PC-9 (cell line): ENCODE data around the gene SCRN1. TPM values are rescaled to one million over a fixed set of nuclear protein-coding genes. Genes with fewer than 3 reads are reported as not detected.
A peak's percentile ranks its signal among the peaks of the same experiment; 100 is the strongest.

Experiments
- BruUV-seq: library from RNA; stranded (reverse); fragments of 400-500 nt; replicated peaks from 2 replicates; lab custom pipeline; 2021; lab: Mats Ljungman, UMichigan
- CTCF ChIA-PET: fragments of 300-600 bp; sonication (Branson Sonifier 250); formaldehyde crosslinking; loops from one replicate; lab custom pipeline; 2022; ENCODE audit warnings: antibody characterized with exemption; lab: Charles Lee
- POLR2A ChIA-PET: fragments of 300-600 bp; sonication (Branson Sonifier 250); formaldehyde crosslinking; loops from one replicate; lab custom pipeline; 2022; ENCODE audit warnings: antibody characterized with exemption; ENCODE audit not compliant: unreplicated experiment; lab: Charles Lee
- DNase-seq, 2 experiments: peaks; one replicate each; pipeline versions ENCODE4 v3.0.0 to v3.0.0-alpha.2; 2015 to 2022; ENCODE audit warnings: mixed read lengths in 1 of 2
- H2AFZ ChIP-seq: fragments of 200-600 bp; sonication (generic); 2 replicates; pipeline ENCODE4 v1.8.1; 2017; ENCODE audit warnings: antibody characterized with exemption
- H3F3A ChIP-seq: fragments of 200-600 bp; sonication (generic); 2 replicates; pipeline ENCODE4 v1.8.1; 2017; ENCODE audit warnings: antibody characterized with exemption, mild to moderate bottlenecking, low read depth; ENCODE audit not compliant: insufficient read depth
- H3K27ac ChIP-seq: fragments of 200-600 bp; sonication (generic); 2 replicates; pipeline ENCODE4 v1.6.1; 2016; ENCODE audit warnings: mixed run types
- H3K27me3 ChIP-seq: fragments of 200-600 bp; sonication (generic); 2 replicates; pipeline ENCODE4 v1.6.1; 2016; ENCODE audit warnings: low read depth, mixed run types; ENCODE audit not compliant: insufficient read depth
- H3K36me3 ChIP-seq: fragments of 200-600 bp; sonication (generic); 2 replicates; pipeline ENCODE4 v1.6.1; 2016; ENCODE audit warnings: low read depth, mixed run types
- H3K4me1 ChIP-seq: fragments of 200-600 bp; sonication (generic); replicated peaks from 2 replicates; pipeline ENCODE4 v1.6.1; 2016; ENCODE audit warnings: mixed run types; ENCODE audit not compliant: insufficient read depth
- H3K4me2 ChIP-seq: fragments of 200-600 bp; sonication (generic); 2 replicates; pipeline ENCODE4 v1.6.1; 2017; ENCODE audit warnings: mixed run types
- H3K4me3 ChIP-seq: fragments of 200-600 bp; sonication (generic); 2 replicates; pipeline ENCODE4 v1.6.1; 2016; ENCODE audit warnings: mixed run types
- H3K79me2 ChIP-seq: fragments of 200-600 bp; sonication (generic); 2 replicates; pipeline ENCODE4 v1.6.1; 2017; ENCODE audit warnings: low read depth, mixed run types
- H3K9me2 ChIP-seq: fragments of 200-600 bp; sonication (generic); 2 replicates; pipeline ENCODE4 v1.8.1; 2017; ENCODE audit warnings: mild to moderate bottlenecking; ENCODE audit not compliant: insufficient read depth
- H3K9me3 ChIP-seq: fragments of 200-600 bp; sonication (generic); 2 replicates; pipeline ENCODE4 v1.8.1; 2016; ENCODE audit warnings: low read depth; ENCODE audit not compliant: insufficient read depth
- H4K20me1 ChIP-seq: fragments of 200-600 bp; sonication (generic); 2 replicates; pipeline ENCODE4 v1.8.1; 2017; ENCODE audit not compliant: insufficient read depth
- CTCF ChIP-seq: fragments of 200-600 bp; sonication (generic); conservative IDR thresholded peaks from 2 replicates; pipeline ENCODE4 v1.6.1; 2017; ENCODE audit warnings: mixed run types, antibody characterized with exemption, mild to moderate bottlenecking, moderate library complexity
- EZH2 ChIP-seq: fragments of 200-600 bp; sonication (generic); IDR thresholded peaks from 2 replicates; pipeline ENCODE4 v1.8.0; 2017; ENCODE audit warnings: antibody characterized with exemption, low read depth
- intact Hi-C: fragments of 100-400 bp; cut with micrococcal nuclease; formaldehyde crosslinking; loops from one replicate; pipeline ENCODE4 v1.10.0; 2022; ENCODE audit not compliant: unreplicated experiment
- total RNA-seq: library from RNA; stranded (reverse); gene quantifications from 2 replicates; pipeline ENCODE4 v1.2.3, GENCODE V29; 2021

The SCRN1 gene
- total RNA-seq, 1 experiment from 2014 or later = 94.4 TPM

GRCh38 chr7:29879609-29880008 is 110.0 kb downstream of the SCRN1 start:
- Histone ChIP-seq H3K27me3 (no peaks in the 10 kb centered on the region), H3K79me2 (no peaks in the 10 kb centered on the region), H3F3A (no peaks in the 10 kb centered on the region), H3K4me1 (no peaks in the 10 kb centered on the region), H2AFZ (no peak overlapping the region), H3K36me3 (no peaks in the 10 kb centered on the region), H4K20me1 (no peaks in the 10 kb centered on the region), H3K9me3 (no peaks in the 10 kb centered on the region), H3K4me2 (no peak overlapping the region), H3K27ac (no peak overlapping the region), H3K9me2 (no peaks in the 10 kb centered on the region), H3K4me3 (no peak overlapping the region)
- CTCF ChIA-PET = interaction anchor here (0.7 kb wide), 1 partner anchor 182 kb away, joined by 4 read pairs; no protein-coding TSS in a partner anchor
- BruUV-seq = no TSS peak
- TF ChIP-seq CTCF = no peak
- TF ChIP-seq EZH2 = no peak
- POLR2A ChIA-PET = no interaction called here
- intact Hi-C loops = loop anchor here (5.0 to 10.0 kb wide), 3 partner anchors 135 to 395 kb away; partner anchors contain the start of gene PRR15
- no peak for DNase-seq

DNA sequence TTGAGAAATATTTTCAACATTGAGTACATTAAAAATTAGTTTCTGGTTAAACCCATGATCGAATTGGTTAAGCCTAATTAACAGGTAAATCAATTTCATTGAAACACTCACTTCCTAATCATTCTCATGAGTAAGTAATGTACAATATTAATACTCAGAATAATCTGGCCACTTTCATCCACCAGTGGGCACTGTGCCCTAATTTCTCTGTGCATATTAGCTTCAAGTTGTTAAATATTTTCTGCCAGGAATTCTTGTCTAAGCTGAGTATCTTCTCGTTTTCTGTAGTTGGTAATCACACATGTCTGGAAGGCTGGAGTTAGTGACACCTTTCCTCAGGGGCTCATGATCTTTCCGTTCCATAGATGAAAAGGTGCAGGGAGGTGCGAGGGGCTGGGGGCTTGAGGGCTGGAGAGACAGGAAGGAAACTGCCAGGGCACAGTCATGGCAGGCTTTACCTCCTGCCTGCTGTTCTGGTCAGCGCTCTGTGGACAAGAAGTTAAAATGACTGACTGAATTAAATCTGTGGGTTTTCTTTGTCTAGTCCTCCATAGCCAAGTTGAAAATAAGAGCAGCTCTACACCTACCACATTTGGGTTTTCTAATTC is 111.4 kb downstream of the SCRN1 start:
- H3K9me3 ChIP-seq = no peaks in the 10 kb centered on the region
- no peaks in the 10 kb centered on the region for H3K9me2 ChIP-seq
- ChIA-PET POLR2A (no interaction called here), CTCF (interaction anchor here (0.6 to 2.3 kb wide), 5 partner anchors 34 to 268 kb away, joined by 3 to 13 read pairs (median 4); no protein-coding TSS in a partner anchor)
- DNase-seq = peak; percentile 50 to 59
- TF ChIP-seq CTCF (peak; percentile 90), EZH2 (no peak)
- BruUV-seq = no TSS peak
- no peak overlapping the region for H2AFZ ChIP-seq
- intact Hi-C loops = loop anchor here (1.0 to 10.0 kb wide), 6 partner anchors 43 to 686 kb away; partner anchors contain the start of gene PRR15
- H3K4me2 ChIP-seq = no peak overlapping the region
- no peaks in the 10 kb centered on the region for H3K4me1 ChIP-seq
- no peaks in the 10 kb centered on the region for H3K27me3 ChIP-seq
- H3K27ac ChIP-seq = no peak overlapping the region
- no peaks in the 10 kb centered on the region for H3K36me3 ChIP-seq
- H4K20me1 ChIP-seq = no peaks in the 10 kb centered on the region
- H3F3A ChIP-seq = no peaks in the 10 kb centered on the region
- no peak overlapping the region for H3K4me3 ChIP-seq
- no peaks in the 10 kb centered on the region for H3K79me2 ChIP-seq

DNA sequence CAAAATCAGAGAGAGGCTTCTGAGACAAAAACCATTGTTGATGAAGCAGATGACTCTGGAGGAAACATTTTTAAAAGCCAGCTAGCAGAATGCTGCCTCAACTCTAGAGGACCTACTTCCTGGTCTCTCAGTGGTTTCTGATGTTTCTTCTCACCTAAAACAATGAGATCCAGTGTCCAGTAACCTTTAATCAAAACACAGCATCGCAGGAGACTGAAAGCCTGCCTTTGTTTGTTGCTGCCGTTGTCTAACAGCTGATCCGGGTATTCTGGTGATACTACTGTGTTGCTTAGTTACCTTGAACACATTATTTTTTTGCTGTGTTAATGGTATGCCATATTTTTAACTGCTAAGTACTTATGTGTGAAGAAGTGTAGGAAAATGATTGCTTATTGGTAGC is 112.4 kb downstream of the SCRN1 start:
- POLR2A ChIA-PET = interaction anchor here (0.6 kb wide), 1 partner anchor 393 kb away, joined by 3 read pairs; no protein-coding TSS in a partner anchor
- BruUV-seq = no TSS peak
- Histone ChIP-seq H3K9me3 (no peaks in the 10 kb centered on the region), H3K9me2 (no peaks in the 10 kb centered on the region), H3K36me3 (no peaks in the 10 kb centered on the region), H3K79me2 (no peaks in the 10 kb centered on the region), H2AFZ (no peak overlapping the region), H3K4me1 (peaks cover 3% of the 10 kb centered on the region), H4K20me1 (no peaks in the 10 kb centered on the region), H3K27me3 (no peaks in the 10 kb centered on the region), H3K4me2 (no peak overlapping the region), H3K4me3 (no peak overlapping the region), H3K27ac (no peak overlapping the region), H3F3A (no peaks in the 10 kb centered on the region)
- intact Hi-C loops = loop anchor here (5.0 to 10.0 kb wide), 3 partner anchors 132 to 398 kb away; partner anchors contain the start of gene PRR15
- CTCF ChIA-PET = interaction anchor here (2.3 kb wide), 1 partner anchor 44 kb away, joined by 8 read pairs; no protein-coding TSS in a partner anchor
- TF ChIP-seq EZH2 (no peak), CTCF (no peak)
- peak in 1 of 2 experiments; percentile 64 for DNase-seq
